Measurements from ENCODE around the gene HSPH1.
A peak's percentile ranks its signal among the peaks of the same experiment; 100 is the strongest.

HSPH1 gene

DNA sequence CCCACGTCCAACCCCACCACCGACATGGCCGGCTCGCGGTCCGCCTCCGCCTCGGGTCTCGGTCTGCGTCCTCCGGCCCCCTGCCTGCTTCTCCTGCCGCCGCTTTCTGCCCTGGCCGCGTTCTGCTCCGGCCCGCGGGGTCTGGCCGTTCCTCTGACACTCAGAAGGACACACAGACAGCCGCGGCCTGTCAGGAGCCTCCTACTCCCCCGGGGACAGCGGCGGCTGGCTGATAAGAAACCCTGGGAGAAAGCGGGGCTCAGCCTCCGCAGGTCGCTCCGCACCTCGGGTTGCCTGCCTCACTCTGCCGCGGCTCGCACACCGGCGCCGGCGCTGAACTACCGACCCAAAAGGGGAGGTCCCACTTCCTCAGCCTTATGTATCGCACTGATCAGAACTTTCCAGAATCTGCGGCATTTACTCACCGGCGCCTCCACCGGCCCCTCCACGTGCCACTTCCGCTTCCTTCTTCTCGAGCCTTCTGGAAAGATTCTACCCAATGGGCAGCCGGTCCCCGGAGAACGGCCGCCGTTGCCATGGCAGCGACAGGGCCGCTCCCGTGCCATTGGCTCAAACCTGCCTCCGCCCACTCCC, at the start of gene HSPH1:
TSS of gene HSPH1 (minus strand) at position 348 of the 594 bp plus-strand sequence. CDS start at position 26, 322 bp downstream.
- DNase-seq (ENCODE audit: low read depth in 1 of 2, low spot score in 1 of 2) = peak in 1 of 2 donors; percentile 99

DNA sequence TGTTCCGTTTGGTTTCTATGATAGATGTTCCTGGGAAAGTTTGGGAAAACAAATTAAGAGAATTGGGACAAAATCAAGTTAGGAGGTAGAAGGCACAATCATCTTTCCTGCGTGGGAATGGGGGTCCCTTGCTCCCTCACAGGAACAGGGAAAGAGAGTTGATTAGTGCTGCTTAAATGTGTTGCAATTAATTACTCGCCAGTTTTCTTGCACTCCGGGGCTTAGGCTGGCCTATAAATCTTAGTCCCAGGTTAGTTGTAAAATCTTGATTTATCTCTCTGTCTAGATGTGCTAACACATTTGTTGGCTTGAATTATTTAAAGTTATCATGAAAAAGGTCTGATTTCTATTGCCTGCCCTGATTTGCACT, 48.1 kb upstream of the HSPH1 start:
- DNase-seq (ENCODE audit: low read depth in 1 of 2, low spot score in 1 of 2) = no peak

DNA sequence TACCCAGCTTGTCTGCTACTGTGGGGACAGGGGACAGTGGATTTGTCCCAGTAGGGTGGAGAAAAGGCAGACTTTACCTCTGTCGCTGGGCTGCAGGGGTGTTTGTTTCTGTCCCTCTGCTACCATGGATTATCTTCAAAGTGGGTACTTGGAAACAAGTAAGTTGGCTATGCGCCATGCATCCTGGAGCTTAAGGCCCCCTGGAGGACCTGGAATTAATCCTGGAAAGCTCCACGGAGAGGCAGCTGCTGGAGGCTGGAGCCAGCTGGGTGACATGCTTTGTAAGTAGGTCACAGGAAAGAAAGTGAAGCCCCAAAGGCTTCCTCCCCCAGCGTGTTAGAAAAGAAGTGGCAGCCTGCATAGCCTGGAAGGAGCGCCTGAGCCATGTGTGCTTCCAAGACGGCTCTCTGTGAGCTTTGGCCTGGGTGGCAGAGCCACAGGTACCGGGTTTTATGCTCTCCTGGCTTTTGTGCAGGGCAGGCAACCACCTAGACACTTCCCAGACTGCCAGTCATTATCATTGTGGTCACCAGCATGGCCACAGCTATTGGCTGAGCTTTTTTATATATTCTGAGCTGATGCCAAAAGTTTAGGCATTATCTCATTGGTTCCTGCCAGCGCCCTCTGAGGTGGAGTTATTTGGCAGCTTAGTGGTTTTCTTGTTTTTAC, 47.6 kb upstream of the HSPH1 start:
- DNase-seq (ENCODE audit: low read depth in 1 of 2, low spot score in 1 of 2) = no peak

DNA sequence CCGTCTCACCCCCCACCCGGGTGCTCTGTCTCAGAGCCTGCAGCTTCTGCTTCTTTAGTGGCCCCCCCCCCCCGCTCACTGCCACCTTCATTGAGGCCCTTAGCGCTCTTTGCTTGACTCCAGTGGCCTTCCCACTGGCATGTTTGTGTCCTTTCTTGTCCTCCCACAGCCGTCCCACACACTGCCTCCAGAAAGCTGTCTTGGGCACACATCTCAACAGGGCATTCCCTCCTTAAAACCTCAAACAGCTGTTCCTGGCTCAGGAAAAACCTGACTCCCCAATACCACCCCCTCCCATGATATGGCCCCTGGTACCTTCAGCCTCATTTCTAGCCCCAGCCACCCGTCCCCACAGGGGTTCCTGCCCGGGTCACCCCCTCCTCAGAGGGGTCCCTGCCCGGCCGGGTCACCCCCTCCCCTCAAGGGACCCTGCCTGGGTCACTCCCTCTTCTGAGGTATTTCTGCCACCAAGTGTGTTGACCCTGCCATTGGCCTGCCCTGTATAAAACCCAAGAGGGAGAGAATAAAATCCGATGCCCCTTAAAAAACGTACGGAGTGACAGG, 46.9 kb upstream of the HSPH1 start:
- DNase-seq (ENCODE audit: low read depth in 1 of 2, low spot score in 1 of 2) = no peak

DNA sequence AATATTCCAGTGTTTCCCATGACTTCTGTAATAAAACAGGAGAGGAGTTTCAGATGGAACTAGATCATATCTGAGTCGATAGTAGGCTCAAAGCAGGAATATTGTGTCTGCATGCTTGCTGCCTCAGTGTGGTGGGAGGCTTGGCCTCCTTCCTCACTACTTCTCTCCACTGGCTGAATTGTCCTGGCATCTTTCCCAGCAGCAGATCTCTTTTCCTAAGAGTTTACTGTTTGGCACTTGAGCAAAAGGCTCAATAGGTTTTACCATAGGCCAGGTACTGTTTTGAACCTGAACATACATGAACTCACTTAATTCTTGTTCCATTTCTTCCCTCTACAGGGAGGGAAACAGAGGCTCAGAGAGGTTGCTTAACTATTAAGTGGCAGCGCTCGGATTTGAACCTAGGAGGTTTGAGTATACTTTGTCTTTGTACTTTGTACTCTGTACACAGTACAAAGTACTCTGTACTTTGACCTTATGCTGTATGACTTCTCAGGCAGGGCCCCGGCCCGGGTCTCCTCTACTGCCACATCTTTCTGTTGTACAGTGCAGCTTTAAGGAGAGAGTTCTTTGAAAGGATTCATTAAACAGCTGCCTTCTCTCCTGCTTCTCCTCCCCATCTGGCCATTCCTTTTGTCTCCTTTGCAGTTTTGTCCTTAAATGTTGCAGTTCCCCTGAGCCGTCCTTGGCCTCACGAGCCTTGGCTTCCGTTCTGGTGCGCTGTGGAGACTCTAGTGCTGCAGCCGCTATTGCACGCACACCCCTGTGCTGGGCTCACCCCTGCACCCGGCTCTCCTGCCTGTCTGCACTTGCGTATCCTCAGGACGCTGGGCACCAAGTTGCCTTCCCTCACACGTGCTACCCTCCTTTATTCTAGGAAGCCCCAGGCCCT, 46.2 kb upstream of the HSPH1 start:
- DNase-seq (ENCODE audit: low read depth in 1 of 2, low spot score in 1 of 2) = no peak

DNA sequence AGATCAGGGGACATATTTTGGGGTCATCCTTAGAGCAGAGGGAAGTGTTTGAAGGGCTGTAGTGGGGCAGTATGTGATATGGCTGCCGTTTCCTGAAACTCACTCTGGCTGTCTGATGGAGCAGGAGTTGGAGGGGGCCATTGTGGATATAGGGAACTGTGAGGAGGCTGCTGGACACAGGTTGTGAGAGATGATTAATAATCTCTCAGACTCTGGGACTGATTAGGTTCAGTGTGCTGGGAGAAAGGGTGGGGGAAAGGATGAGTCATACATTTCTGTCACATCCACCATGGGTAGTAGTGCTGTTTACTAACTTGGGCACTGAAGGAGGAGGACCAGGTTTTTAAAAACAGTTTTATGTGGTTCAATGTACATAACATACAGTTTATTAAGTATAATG, 42.9 kb upstream of the HSPH1 start:
- DNase-seq (ENCODE audit: low read depth in 1 of 2, low spot score in 1 of 2) = peak in 1 of 2 donors; percentile 36

DNA sequence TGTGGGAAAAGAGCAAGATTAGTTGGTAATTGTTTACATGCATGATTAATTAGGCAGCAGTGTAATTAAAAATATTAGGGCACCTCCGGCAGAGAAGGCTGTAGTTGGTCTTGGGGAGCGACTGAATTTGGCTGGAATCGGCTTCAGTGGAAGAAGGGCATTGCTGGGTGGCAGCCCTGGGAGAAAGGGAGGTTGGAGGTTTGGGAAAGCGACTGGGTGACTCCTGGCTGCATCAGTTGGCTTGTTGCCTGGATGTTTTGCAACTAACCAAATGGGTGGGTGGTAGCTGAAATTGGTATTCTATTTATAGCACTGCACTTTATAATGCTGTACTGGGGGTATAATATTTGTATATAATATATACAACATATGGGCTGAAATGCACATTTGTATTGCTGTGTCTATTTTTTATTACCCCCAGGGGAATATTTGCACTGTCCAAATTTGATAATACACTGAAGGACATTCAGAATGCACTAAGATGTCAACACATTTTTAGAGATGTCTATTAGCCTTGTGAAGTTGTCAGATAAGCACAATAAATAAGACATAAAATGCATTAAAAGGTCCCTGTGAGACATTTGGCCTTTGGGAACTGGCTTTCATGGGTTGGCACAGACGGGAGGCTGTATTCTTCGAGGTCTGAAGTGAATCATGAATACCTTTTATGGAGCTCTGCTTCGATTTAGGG, 39.8 kb upstream of the HSPH1 start:
- DNase-seq (ENCODE audit: low read depth in 1 of 2, low spot score in 1 of 2) = no peak

DNA sequence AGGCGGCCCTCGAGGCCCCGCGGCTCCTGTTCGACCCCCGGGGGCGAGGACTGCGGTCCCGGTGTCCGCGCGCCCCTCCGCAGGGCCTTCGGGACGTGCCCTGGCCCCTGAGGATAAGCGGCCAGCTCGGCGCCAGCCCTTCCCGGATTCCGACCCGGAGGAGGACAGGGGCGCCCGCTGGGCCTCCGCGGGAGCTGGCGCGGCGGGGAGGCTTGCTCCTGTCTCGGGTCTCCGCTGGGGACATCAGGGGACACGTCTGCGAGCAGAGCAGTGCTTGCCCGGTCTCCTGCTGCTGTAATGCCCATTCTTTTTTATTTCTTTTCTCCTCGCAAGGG, 38.9 kb upstream of the HSPH1 start:
- peak; percentile 16 to 21 for DNase-seq (ENCODE audit: low read depth in 1 of 2, low spot score in 1 of 2)

DNA sequence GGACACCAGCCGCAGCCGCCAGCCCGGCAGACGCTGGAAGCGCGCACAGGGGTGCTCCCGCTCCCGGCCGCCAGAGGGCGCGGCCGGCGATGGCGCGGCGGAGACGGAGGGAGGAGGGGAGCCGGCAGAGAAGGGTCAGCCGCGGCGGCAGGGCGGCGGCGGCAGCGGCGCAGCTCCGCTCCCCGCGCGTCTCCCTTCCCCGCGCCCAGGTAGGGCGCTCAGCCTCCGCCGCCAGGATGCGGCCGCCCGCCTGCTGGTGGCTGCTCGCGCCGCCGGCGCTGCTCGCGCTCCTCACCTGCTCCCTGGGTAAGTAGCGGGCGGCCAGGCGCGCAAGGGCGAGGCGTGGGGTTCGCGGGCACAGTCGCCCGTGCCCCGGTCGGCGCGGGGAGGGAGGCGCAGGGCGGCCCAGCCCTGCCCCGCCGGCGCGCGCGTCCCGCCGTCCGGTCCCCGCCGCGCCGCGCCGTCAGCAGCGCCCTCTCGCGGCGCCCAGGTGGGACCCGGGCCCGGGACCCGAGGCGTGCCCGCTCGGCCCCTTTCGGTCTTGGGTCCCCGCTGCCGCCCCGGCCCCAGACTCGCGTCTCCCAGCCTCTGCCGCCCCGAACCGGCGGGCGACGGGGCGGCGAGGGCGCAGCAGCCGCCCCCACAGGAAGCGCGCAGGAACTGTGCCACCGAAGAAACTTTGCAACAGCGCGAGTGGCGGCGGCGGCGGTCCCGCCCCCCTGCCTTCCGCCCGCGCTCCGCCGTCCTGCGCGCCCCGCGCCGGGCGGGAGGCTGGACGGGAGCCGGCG, 38.3 kb upstream of the HSPH1 start, which contains the start of gene B3GLCT:
TSS of gene B3GLCT (plus strand) at position 127 of the 788 bp plus-strand sequence. CDS start at position 237, 110 bp downstream.
- DNase-seq (ENCODE audit: low read depth in 1 of 2, low spot score in 1 of 2) = peak; percentile 63 to 67

DNA sequence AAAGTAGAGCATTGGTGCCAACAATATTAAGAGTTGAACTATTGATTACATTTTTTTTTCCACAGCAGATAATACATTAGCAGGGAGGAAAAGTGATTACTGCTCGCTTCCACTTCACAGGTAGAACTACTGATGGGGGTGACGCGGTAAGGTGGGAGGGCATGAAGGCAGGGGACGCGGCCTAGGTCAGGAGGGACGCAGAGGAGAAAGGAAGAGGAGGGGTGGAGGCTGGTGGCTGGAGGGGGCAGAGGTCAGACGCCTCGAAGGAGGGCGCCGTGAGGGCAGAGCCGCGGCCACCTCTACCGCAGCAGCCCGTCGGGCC, 37.8 kb upstream of the HSPH1 start:
- no peak for DNase-seq (ENCODE audit: low read depth in 1 of 2, low spot score in 1 of 2)

DNA sequence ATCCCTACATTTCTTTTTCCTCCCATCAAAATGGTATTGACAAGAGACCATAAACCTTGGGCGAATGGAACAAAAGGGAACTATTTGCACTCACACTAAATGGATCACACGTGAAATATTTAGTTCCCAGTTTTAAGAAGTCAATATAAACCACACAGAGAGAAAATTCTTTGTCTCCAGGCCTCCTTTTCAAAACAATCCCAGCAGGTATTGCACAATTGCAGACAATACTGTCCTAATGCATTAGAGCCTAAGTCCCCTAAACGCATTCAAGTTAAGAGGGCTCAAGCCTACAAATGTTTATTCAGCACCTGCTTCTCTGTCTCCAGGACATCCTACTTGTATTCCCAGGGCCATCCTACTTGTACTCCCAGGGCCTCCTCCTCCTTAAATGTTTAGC, 36.8 kb upstream of the HSPH1 start:
- no peak for DNase-seq (ENCODE audit: low read depth in 1 of 2, low spot score in 1 of 2)

DNA sequence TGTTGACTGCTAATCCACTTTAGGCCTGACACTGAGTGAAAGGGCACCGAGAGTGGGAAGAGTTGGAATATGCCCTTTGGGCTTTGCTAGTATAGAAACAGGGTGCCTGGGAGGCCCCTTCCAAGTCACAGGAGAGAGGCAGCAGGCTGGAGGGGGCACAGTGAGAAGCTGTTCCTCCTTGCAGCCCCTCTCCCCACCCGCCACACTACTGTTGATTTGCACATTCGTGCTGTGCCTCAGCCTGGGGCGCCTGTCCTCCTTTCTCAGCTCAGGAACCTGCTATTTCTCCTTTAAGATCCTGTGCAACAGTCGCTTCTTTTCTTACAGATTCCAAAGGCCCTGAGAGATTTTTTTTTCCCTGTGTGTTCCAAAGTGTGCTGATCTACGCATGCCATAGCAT, 35.3 kb upstream of the HSPH1 start:
- DNase-seq (ENCODE audit: low read depth in 1 of 2, low spot score in 1 of 2) = no peak

DNA sequence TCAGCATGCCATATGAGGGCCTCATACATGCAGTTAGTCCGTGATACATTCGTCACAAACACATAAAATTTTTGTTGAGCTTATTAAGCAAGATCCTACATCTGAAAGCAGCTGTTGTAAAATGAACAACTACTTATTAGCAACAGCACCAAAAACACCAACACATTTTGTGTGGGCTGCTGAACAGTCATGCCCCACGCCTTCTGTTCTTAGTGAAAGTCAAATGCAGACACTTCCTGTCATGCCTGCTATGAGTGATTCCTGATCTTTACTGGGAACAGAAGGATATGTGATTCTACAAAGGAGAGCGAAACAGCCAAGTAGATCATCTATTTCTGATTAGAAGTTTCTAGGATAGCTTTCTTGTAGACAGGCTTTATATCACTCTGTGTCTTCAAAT, 33.9 kb upstream of the HSPH1 start:
- DNase-seq (ENCODE audit: low read depth in 1 of 2, low spot score in 1 of 2) = no peak

DNA sequence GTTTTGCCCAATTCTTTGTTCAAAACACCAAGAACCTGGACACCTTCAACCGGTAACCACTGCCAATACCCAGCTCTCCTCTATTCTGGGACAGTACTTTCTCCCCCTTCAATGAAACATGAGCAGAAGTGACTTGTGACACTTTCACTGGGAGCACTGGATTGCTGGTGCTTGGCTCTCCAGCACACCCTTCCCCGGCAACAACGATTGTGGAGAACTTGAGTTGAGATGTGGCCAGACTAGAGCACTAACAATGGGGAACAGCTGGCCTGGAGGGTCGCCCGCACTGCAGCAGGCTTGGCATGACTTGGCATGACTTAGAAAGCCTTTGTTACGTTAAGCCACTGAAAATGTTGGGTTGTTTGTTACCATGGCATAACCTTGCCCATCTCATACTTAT, 30.6 kb upstream of the HSPH1 start:
- no peak for DNase-seq (ENCODE audit: low read depth in 1 of 2, low spot score in 1 of 2)

DNA sequence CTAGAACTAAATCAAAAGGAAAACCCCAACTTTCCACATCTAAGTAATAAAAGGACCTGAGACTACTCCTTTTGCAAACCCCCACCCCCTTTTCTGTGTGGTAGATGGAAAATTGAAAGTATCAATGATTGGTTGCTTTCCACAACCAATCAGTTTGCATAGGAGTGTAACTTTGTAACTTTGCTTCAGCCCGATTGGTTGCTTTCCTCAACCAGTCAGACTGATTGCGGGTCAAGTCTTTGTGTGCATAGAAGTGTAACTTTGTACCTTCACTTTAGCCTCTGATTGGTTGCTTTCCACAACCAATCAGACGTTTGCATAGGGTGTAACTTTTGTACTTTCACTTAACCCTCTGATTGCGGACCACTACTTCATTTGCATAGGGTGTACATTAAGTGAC, 30.0 kb upstream of the HSPH1 start:
- DNase-seq (ENCODE audit: low read depth in 1 of 2, low spot score in 1 of 2) = no peak

DNA sequence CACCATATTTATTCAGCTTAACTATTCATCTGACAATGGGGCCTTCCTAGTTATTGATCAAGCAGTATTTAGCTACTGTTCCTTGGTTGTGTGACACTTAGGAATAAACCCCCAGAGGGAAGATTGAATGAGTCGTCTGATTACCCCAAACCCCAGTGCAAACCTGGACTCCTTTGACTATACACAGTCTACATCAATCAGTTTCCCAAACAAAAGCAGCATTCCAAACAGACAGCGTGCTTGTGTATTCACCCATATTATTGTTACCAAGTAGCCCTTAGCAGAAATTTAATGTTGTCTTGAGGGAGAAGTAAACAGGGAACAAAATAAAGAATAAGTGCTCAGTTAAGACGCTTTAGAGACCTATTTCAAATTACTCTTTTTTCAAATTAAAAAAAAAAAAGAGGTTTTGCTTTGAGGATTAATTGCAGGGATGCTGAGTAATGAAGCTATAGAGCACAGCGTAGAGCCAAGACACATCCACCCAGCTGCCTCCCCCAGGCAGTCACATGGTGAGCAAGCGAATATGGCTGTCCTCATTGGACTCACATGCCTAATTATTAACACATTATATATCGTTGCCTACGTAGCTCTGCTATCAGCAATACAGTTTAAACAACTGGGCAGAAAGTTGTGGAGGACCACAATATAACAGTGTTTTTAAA, 23.4 kb upstream of the HSPH1 start:
- no peak for DNase-seq (ENCODE audit: low read depth in 1 of 2, low spot score in 1 of 2)

DNA sequence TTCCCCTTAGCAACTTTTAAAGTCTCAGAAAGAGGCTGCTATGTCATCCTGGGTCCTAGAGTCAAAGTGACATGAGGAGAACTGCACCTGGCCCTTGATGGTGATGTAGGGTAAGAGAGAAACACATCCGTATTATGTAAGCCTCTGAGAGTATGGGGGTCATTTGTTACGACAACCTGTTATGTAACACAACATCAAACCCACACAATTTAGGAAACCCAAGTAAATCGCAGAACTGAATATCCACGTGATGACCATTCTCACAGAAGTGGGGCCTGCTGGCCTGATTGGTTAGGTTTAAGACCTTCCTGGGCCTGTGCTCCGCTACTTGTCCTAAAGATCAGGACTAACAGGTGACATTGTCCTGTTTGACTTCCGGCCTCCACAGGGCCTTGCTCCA, 22.7 kb upstream of the HSPH1 start:
- DNase-seq (ENCODE audit: low read depth in 1 of 2, low spot score in 1 of 2) = no peak

DNA sequence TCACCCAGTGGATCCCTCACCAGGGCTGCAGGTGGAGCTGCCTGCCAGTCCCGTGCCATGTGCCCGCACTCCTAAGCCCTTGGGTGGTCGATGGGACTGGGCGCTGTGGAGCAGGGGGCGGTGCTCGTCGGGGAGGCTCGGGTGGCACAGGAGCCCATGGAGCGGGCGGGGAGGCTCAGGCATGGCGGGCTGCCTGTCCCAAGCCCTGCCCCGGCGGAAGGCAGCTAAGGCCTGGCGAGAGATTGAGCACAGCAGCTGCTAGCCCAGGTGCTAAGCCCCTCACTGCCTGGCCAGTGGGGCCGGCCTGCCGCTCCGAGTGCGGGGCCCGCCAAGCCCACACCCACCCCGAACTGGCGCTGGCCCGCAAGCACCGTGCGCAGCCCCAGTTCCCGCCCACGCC, 21.3 kb upstream of the HSPH1 start:
- DNase-seq (ENCODE audit: low read depth in 1 of 2, low spot score in 1 of 2) = no peak

DNA sequence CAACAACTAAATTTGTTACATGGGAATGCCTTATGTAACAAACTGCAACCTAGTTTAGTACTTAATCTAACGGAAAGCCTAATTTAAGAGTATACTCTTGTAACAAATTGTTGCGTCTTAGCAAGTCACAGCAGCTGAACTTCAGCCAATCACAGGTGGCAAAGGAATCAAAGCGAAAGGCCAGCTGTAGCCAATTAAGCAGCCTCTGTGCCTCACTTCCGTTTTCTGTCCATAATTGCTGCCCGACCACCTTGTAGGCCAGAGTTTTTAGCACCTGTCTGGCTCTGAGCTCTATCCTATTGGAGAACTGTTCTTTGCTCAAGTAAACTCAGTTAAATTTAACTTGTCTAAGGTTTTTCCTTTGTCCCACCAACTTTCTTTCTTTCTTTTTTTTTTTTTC, 18.1 kb upstream of the HSPH1 start:
- DNase-seq (ENCODE audit: low read depth in 1 of 2, low spot score in 1 of 2) = no peak

DNA sequence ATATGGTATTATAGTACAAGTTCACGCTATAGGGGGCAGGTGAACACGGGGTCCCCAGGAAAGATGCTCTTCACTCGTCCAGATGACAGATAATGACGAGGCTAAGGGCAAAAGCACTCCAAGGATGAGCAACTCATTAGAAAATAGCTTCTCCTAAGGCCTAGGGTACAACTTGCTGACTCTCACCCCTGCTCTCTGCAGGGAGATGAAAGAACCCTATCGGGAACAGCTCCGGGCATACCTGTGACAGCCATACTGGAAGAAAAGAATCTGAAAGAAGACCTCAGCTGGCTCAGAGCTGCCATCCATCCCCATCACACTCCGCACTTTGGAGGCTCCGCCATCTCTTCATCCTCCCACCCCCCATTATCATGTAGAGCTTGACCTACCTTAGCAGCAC, 17.5 kb upstream of the HSPH1 start:
- DNase-seq (ENCODE audit: low read depth in 1 of 2, low spot score in 1 of 2) = no peak
